HL-60 (cell line): ENCODE measurements around the gene TFCP2.

ENCODE experiments used
- DNase-seq, 2 experiments: peaks; one replicate each; pipeline ENCODE4 v3.0.0-alpha.2; 2010 to 2020; ENCODE audit warnings: low read depth in 1 of 2, low spot score in 1 of 2
- H3K27ac ChIP-seq: fragments of 250-450 bp; sonication (Bioruptor Pico); replicated peaks from 2 replicates; pipeline ENCODE4 v1.5.1; 2020; ENCODE audit warnings: mild to moderate bottlenecking, moderate library complexity
- H3K27me3 ChIP-seq: fragments of 250-450 bp; sonication (Bioruptor Pico); 2 replicates; pipeline ENCODE4 v1.5.1; 2021; ENCODE audit warnings: mild to moderate bottlenecking, moderate library complexity; ENCODE audit not compliant: insufficient read depth, poor library complexity, severe bottlenecking
- H3K4me3 ChIP-seq: replicated peaks from 2 replicates; pipeline ENCODE4 v1.5.1; 2011; ENCODE audit warnings: mild to moderate bottlenecking, control low read depth, low read length; ENCODE audit not compliant: insufficient read depth
- GABPA ChIP-seq: IDR thresholded peaks from 2 replicates; pipeline ENCODE4 v1.6.1; 2012; ENCODE audit warnings: low read depth
- POLR2AphosphoS5 ChIP-seq: IDR thresholded peaks from 2 replicates; pipeline ENCODE4 v1.6.1; 2012; ENCODE audit warnings: low read depth
- SPI1 ChIP-seq: IDR thresholded peaks from 2 replicates; pipeline ENCODE4 v1.6.1; 2012; ENCODE audit warnings: low read depth, mild to moderate bottlenecking, borderline replicate concordance
- TF ChIP-seq, protein P1 (sequence below): IDR thresholded peaks from one replicate; pipeline ENCODE4 v1.5.1; 2011; ENCODE audit warnings: low read length, control low read depth, inconsistent platforms; ENCODE audit not compliant: insufficient read depth
- TF ChIP-seq, protein P2 (sequence below): IDR thresholded peaks from 2 replicates; pipeline ENCODE4 v1.6.1; 2012; ENCODE audit warnings: low read depth; ENCODE audit not compliant: insufficient replicate concordance

The TFCP2 gene

DNA sequence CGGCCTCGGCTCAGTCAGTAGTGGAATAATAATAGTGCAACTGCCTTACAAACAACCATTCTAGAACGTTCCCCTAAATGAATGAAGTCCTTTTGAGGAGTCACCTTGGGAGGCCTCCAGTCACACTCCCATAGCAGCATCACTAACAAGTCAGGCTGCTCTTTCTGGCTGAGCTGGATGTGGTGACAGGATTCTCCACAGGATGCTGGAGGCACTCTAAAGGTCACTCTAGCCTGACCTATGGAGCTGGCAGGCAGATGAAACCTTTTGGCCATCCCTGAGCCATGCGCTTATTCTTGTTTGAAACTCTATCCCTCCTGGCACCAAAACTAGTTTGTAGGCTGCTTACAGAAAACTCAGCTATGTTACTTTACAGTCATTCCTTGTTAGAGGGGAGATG is 17.9 kb upstream of the TFCP2 start:
- Histone ChIP-seq H3K4me3 (no peak overlapping the region), H3K27me3 (no peaks in the 10 kb centered on the region), H3K27ac (no peak overlapping the region)
- TF ChIP-seq, protein P1, sequence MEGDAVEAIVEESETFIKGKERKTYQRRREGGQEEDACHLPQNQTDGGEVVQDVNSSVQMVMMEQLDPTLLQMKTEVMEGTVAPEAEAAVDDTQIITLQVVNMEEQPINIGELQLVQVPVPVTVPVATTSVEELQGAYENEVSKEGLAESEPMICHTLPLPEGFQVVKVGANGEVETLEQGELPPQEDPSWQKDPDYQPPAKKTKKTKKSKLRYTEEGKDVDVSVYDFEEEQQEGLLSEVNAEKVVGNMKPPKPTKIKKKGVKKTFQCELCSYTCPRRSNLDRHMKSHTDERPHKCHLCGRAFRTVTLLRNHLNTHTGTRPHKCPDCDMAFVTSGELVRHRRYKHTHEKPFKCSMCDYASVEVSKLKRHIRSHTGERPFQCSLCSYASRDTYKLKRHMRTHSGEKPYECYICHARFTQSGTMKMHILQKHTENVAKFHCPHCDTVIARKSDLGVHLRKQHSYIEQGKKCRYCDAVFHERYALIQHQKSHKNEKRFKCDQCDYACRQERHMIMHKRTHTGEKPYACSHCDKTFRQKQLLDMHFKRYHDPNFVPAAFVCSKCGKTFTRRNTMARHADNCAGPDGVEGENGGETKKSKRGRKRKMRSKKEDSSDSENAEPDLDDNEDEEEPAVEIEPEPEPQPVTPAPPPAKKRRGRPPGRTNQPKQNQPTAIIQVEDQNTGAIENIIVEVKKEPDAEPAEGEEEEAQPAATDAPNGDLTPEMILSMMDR, result no peak
- TF ChIP-seq, protein P2, sequence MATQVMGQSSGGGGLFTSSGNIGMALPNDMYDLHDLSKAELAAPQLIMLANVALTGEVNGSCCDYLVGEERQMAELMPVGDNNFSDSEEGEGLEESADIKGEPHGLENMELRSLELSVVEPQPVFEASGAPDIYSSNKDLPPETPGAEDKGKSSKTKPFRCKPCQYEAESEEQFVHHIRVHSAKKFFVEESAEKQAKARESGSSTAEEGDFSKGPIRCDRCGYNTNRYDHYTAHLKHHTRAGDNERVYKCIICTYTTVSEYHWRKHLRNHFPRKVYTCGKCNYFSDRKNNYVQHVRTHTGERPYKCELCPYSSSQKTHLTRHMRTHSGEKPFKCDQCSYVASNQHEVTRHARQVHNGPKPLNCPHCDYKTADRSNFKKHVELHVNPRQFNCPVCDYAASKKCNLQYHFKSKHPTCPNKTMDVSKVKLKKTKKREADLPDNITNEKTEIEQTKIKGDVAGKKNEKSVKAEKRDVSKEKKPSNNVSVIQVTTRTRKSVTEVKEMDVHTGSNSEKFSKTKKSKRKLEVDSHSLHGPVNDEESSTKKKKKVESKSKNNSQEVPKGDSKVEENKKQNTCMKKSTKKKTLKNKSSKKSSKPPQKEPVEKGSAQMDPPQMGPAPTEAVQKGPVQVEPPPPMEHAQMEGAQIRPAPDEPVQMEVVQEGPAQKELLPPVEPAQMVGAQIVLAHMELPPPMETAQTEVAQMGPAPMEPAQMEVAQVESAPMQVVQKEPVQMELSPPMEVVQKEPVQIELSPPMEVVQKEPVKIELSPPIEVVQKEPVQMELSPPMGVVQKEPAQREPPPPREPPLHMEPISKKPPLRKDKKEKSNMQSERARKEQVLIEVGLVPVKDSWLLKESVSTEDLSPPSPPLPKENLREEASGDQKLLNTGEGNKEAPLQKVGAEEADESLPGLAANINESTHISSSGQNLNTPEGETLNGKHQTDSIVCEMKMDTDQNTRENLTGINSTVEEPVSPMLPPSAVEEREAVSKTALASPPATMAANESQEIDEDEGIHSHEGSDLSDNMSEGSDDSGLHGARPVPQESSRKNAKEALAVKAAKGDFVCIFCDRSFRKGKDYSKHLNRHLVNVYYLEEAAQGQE, result no peak
- no peak for TF ChIP-seq GABPA
- no peak for TF ChIP-seq POLR2AphosphoS5
- no peak for TF ChIP-seq SPI1
- no peak for DNase-seq

DNA sequence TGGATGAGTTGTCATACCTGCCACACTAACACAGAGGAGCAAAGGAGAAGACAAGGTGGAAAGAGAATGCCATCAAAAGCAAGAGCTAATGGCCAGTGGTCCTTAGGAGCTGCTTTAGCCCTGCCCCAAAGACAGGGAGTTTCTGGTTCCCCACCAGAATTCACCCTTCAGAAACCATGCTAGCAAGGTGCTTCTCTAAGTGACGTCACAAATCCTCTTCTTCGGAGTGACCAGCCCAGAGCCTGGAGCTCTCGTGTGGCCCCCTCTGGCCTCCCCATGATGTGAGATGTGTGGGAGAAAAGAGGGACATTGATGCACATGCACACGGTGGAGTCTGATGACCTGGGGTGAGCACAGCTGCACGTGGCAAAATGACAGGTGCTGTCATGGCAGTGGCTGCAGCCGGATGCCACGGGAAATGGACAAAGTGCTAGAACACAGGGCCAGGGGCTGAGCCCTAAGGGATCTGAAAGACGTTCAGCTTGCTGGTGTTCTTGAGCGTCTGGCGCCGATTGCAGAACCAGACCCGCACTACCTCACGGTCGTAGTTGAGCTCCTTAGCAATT is 16.9 kb upstream of the TFCP2 start:
- no peak for DNase-seq
- Histone ChIP-seq H3K4me3 (no peak overlapping the region), H3K27ac (no peak overlapping the region), H3K27me3 (no peaks in the 10 kb centered on the region)
- TF ChIP-seq GABPA (no peak), POLR2AphosphoS5 (no peak), SPI1 (no peak)
- TF ChIP-seq, protein P1, result no peak
- TF ChIP-seq, protein P2, result no peak

DNA sequence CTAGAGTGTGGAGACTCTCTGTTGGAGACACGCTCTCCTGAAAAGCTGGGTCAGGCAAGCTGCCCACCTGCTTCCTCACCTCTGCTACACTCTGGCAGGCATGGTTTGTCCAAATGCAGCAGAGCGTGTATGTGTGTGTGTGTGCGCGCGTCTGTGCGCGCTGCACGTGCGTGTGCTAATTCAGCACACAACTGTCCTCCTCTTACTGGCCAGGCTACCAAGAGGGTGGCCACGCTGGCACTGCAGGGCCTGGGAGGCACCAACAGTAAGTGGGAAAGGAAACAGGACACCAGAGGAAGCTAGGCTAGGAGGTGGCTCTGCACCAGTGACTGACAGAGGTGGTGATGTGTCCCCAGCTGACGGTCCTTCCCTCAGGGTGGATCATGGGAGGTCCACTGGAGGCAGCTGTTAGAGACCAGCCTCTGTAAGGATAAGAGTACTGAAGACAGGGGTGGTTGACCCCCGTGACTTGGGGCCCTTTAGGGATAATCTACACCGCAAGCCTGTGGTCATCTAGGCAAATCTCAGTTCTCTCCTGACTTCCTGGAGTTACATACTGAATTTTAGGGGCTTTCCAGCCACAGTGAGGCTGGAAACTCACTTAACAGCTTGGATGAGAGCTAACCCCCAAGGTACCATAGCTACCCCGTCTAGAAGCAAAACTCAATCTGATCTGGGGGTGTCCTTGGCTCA is 15.6 kb upstream of the TFCP2 start:
- Histone ChIP-seq H3K27ac (no peak overlapping the region), H3K4me3 (no peak overlapping the region), H3K27me3 (no peaks in the 10 kb centered on the region)
- TF ChIP-seq, protein P1, result no peak
- no peak for TF ChIP-seq POLR2AphosphoS5
- TF ChIP-seq GABPA, result no peak
- TF ChIP-seq SPI1, result no peak
- TF ChIP-seq, protein P2, result no peak
- DNase-seq, result no peak
